Raji (cell line): ENCODE data around the gene KISS1R.

ENCODE experiments used
- POLR2A ChIP-seq: IDR thresholded peaks from 2 replicates; pipeline ENCODE4 v1.6.1; 2011; ENCODE audit warnings: low read depth, low read length, control low read depth; ENCODE audit not compliant: insufficient read depth

Gene KISS1R

DNA sequence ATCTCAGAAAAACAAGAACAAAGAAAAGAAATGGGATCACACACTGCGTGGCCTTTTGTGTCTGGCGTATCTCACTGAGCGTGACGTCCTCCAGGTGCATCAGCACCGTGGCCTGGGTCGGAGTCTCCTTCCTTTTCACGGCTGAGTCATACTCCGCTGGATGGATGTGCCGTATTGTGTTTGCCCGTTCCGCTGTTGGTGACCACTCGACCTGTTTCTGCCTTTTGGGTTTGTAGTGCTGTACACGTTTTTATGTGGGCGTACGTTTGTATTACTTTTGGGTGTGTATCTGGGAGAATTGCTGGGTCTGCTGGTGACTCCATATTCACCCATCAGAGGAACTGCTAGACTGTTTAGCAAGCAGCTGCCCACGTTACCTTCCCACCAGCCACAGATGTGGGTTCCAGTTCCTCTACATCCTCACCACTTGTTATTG is 20.1 kb downstream of the KISS1R start:
- TF ChIP-seq POLR2A = no peak

DNA sequence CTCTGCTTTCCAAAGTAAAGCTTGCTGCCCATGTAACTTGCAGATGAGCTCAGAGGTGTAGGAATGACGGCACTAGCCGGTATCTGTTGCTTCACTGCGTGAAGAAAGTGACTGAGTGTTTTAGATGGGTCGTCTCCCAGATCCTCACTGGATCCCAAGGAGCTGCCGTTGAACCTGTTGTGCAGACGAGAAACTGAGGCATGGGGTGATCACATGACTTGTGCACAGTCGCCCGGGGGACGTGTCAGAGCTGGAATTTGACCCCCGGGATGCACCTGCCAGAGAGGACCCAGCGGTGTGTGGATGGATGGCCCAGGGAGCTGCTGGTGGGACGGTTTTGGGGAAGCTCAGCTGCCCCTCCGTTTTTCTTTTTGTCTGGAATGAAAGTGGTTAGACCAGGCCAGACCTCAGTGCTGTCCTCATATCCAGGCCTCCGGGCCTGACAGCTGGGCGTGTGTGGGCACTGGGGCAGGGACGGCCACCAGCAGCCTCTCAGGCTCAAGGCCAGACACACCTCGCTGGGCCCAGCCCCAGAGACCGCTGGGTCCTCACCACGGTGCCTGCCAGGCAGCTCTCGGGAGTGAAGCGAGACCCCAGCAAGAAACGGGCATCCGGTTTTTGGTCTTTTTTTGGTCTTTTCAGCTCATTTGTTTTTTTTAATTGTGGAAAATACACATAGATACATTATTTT is 21.2 kb downstream of the KISS1R start:
- TF ChIP-seq POLR2A = no peak

- no peak for TF ChIP-seq POLR2A
Observed at GRCh38 chr19:939439-939838, 22.3 kb downstream of the KISS1R start.

- TF ChIP-seq POLR2A = no peak
Observed at GRCh38 chr19:939922-940321, 22.8 kb downstream of the KISS1R start.

DNA sequence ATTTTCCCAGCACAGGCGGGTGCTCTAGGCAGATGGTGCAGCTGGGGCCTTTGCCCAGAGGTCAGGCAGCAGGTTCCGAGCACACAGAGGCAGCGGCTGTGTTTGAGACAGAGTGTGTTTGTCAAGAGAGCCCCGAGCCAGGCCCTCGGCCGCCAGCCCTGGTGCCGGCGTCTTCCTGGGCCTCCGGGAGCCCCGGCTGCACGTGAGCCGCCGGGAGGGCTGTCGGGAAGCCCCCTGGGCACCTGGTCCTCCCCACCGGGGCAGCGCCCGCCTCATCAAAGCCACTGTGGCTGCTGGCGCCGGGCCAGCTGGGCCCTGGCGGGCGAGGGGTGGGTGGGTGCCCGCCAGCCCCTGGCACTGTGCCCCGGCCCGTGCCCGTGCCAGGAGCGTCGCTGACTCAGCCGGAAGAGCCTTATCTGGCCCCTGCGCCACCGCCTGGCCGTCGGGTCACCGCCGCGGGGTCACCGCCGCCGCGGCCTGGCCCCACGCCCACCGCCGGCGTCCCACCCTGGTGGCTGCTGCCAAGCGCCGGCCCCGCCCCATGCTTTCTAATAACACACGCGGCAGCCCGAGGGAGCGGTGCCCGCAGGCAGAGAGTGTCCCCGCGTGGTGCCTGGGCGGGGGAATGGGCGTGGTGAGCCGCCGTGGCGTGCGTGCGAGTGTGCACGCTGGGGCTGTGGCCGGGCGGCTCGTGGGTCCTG is 23.6 kb downstream of the KISS1R start:
- TF ChIP-seq POLR2A = no peak

DNA sequence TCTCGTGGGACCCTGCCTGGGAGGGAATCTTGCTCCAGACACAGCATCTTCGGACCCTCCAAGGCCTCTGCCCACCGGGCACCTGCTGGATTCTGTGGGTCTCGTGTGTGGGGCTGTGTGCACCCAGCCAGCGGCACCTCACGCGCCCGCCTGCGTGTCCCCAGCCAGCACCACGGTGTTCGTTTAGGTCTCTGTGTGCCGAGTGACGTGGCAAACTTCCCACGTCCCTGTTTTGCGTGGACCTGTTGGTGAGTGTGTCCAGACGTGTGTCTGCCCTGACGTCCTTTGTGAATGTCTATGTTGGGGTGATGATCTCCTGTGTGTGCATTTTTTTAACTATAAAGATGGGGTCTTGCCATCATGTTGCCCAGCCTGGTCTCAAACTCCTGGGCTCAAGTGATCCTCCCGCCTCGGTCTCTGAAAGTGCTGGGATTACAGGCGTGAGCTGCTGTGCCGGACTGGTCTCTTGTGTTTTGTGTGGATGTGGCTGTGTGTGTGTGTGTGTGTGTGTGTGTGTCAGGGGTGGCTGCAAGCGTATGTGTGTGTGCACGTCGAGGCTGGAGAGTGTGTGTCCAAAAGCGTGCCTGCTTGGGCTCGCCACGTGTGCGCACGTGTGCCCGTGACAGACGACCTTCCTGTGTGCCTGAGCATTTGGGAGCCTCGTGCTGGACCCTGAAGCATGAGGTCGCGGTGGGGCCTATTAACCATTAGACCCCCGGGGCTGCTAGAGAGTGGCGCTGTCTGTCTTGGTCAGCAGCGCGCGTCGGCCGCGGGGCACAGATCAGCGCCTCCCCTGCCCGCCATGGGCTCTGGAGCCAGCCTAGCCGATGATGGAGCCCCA is 24.4 kb downstream of the KISS1R start:
- no peak for TF ChIP-seq POLR2A

DNA sequence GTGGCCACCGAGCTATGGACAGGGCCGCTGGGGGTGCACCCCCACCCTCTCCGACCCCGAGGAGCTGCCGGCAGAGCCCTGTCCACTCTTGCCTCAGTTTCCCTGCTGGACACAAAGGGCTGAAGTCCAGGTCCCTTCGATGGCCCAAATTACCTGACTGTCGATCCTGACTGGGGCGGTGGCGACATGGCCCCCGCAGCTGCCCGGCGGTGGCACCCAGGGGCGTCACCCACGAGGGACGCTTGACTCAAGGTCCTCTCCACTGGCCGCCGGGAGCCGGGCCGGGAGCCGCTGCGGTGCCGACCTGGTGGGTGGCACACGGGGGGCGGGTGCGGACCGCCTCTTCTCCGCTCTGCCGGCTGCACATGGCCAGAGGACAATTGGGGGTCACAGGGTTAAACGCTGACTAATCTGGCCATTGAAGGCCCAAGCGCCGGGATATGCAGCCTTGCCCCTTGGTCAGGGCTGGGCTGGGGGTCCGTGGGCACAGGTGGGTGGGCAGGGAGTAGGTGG is 25.1 kb downstream of the KISS1R start:
- TF ChIP-seq POLR2A = no peak

- no peak for TF ChIP-seq POLR2A
Observed at GRCh38 chr19:943551-944170, 26.5 kb downstream of the KISS1R start.

GRCh38 chr19:944171-944567 is 27.0 kb downstream of the KISS1R start:
- no peak for TF ChIP-seq POLR2A

GRCh38 chr19:944663-945241 is 27.6 kb downstream of the KISS1R start:
- no peak for TF ChIP-seq POLR2A

DNA sequence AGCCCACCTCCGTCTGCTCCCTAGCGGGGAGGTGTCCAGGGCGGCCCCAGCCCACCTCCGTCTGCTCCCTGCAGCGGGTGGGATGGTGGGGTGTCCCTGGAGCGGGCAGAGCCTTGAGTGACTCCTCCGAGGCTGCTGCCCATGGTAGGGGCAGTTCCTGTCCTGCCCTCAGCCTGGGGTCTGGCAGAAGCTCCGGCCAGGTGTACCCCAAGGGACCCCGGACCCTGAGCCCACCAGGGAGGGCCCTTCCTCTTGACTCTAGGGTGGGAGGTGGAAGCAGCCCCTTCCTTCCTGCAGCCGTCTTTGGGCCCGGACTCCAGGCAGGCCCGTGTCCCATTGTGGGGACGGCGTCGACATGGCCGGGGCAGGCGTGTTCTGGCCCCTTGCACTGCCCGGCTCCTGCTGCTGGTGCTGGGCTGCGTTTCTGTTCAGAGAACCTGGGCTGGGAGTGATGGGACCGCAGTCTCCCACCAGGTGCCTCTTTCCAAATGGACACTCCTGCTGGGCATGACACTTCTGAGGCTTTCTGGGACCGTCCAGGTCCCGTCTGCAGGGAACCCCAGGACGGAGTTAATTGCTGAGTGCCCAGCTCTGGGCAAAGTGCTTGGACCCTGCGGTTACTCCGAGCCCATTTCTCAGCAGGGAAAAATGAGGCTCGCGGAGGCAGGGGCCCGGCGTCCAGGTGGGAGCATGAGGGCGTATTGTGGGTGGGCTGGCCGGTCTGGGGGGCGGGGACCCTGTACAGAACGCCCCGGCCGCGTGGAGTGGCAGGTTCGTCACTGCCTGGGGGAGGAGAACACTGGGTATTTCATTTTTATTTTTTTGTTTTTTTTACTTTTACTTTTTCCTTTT is 28.5 kb downstream of the KISS1R start:
- no peak for TF ChIP-seq POLR2A

DNA sequence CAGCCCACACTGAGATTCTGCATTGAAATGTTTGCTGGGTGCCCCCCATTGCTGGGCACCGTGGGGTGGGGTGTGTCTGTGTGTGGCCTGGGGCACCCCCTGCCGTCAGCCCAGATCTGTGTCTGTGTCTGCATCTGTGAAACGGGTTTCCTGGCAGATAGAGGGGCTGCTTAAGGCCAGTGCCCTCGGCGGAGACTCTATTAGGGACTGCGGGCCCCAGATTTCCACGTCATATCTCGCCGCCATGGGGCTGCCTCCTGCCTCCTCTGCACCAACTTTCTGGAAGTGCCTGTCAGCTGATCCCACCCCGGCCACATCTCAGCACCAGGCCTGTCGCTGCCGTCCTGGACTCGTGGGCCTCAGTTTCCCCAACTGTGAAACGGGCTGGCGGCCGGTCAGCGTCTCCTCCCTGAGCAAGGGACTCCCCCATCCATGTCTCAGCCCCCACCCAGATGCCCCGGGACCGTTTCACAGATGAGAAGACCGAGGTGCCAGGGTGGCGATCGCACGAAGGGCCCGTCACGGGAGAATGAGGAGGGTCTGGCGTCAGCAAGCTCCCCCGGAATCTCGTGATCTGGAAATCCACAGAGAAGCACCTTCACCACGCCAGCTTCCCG is 30.1 kb downstream of the KISS1R start:
- no peak for TF ChIP-seq POLR2A
